Retina (tissue), 1 donor: ENCODE measurements around the gene ZNRF3.
"Not testable (repeated sequence)": the region's sequence is repeated elsewhere in the genome, so short reads cannot be mapped to it uniquely, and the experiment has no call there.

Source experiments
- DNase-seq: peaks from one replicate; pipeline ENCODE4 v3.0.0-alpha.2; 2016

The ZNRF3 gene

DNA sequence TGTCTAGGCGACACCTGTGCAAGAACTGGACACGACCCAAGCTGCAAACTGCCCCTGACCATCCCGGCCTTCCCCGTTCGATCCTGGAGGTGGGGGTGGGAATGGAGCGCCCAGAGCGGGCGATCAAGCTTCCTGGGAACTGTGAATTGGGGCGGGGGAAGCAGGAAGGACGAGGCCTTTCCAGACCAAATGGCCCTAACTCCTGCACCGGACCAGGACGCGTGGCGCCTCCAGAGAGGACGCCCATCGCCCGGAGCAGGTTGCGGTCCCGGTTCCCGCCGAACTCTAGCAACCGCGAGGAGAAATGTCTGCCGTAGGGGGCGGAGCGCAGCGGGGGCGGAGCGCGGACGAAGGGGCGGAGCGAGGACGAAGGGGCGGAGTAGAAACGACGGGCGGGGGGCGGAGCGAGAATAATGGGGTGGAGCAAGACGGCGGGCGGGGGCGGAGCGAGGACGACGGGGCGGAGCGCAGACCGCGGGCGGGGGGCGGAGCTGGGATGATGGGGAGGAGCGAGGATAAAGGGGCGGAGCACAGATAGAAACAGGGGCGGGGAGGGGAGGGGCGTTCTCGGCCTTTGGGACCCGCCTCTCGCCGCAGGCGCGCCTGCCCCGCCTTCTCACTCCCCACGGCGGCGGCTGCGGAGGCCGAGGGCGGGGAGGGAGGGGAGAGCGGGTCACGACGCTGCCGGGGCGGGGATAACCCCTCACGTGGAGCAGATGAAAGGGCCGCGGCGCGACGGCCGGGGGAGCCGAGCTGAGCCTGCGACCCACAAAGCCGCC lies at the start of gene ZNRF3:
Gene ZNRF3 (plus strand): TSS at position 695 of the 779 bp plus-strand sequence. CDS start 195 bp downstream, outside the sequence.
- DNase-seq = peak; percentile 85

GRCh38 chr22:28835630-28836189 lies 47.7 kb upstream of the ZNRF3 start:
- DNase-seq = no peak

- no peak for DNase-seq
Measured at GRCh38 chr22:28837640-28838039, 45.7 kb upstream of the ZNRF3 start.

DNA sequence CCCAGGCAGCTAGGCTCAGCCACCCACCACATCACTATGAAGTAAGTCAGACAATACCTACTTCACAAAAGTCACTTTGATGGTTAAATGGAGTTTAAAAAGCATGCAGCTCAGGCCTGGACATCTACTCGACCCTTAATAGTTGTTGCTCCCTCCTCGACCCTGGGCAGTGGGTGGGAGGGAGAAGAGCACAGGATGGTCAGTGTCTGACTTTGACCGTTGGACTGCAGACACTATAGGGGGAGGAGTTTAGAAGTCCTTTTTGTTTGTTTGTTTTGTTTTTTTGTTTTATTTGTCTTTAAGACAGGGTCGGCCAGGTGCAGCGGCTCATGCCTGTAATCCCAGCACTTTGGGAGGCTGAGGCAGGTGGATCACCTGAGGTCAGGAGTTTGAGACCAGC lies 44.4 kb upstream of the ZNRF3 start:
- DNase-seq = no peak

DNA sequence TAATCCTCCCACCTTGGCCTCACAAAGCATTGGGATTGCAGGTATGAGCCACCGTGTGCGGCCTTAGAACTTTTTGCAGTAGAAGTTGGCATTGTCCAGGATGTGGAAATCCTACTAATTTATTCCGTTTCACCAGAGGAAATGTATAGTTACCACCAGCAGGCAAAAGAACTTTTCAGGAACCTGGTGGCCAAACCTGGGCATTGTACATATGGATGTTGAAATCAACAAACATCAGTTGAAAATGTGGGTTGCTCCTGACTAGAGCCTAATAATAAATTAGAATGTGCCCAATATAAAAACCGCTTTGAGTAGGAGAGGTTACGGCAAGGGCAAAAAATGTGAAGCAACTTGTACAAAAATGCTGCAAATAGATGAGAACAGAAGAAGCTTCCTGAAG lies 42.3 kb upstream of the ZNRF3 start:
- no peak for DNase-seq

DNA sequence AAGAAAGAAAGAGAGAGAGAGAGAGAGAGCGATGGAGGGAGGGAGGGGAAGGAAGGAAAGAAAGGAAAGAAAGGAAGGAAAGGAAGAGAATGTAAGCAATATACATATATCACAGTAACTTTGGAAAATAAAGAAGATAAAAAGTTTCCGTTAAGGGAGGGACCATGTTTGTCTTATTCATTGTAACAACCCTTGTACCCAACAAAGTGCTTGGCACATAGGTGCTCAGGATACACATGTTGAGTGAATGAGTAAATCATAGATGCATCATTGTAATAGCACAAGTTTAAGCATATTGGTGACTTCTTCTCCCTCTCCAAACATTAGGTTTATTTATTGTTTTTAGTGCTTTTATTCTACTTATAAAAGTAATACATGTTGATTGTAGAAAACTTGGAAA lies 39.7 kb upstream of the ZNRF3 start:
- DNase-seq = no peak

DNA sequence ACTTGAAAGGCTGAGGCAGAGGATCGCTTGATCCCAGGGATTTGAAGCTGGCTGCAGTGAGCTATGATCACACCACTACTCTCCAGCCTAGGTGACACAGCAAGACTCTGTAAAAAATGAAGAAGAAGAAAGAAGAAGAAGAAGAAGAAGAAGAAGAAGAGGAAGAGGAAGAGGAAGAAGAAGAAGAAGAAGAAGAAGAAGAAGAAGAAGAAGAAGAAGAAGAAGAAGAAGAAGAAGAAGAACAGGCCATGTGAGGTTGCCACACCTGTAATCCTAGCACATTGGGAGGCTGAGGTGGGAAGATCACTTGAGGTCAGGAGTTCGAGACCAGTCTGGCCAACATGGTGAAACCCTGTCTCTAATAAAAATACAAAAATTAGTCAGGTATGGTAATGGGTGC lies 39.1 kb upstream of the ZNRF3 start:
- not testable (repeated sequence) for DNase-seq

- DNase-seq = no peak
Measured at GRCh38 chr22:28846994-28847393, 36.4 kb upstream of the ZNRF3 start.

- DNase-seq = peak; percentile 70
Measured at GRCh38 chr22:28855355-28856094, 27.8 kb upstream of the ZNRF3 start.

- no peak for DNase-seq
Measured at GRCh38 chr22:28856095-28856455, 27.3 kb upstream of the ZNRF3 start.

GRCh38 chr22:28857288-28857687 lies 26.1 kb upstream of the ZNRF3 start:
- DNase-seq = no peak

DNA sequence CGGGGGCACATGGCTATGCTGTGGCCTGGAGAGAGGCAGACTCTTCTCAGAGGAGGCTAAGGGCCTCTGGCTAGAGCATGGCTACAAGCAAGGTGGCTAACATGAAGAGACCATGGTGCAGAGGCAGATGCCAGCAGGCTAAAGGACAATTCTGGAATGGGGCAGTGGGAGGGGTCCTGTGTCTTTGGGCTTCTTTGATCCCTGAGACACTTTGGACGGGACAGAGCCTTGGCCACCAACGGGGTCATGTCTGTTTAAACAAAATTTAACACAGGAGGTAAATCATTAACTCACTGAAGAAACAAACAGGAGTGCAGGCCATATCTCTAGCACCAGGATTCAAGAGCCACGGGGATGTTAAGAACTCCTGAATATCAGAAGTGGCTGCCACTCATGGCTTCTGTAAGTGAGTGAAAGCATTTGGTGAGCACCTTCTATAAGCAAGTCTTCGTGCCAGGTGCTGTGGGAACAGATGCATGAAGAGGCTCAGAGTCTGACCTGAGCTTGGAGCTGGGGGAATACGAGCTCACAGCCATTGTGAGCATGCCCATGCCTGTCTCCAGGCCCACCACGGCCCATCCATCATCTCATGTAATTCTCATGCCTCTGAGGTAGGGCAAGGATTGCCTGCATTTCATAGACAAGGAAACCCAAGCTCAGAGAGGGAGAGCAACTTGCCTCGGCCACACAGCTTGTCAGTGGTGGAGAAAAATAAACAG lies 18.3 kb upstream of the ZNRF3 start:
- DNase-seq = no peak

DNA sequence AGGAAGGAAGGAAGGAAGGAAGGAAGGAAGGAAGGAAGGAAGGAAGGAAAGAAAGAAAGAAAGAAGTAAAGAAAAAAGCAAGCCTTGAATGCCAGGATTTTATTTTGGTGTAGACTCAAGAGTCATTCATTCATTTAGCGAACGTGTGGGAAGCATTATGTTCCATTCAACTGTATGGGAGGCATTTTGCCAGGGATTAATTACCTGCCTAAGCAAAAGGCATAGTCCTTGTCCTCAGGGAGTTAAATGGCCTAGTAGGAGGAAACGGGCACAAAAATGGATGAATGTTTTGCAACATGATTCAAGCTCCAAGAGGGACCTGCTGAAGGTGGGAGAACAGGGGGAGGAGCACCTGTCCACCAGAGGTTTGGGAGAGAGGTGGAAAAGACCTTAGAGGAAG lies 16.2 kb upstream of the ZNRF3 start:
- DNase-seq = no peak

DNA sequence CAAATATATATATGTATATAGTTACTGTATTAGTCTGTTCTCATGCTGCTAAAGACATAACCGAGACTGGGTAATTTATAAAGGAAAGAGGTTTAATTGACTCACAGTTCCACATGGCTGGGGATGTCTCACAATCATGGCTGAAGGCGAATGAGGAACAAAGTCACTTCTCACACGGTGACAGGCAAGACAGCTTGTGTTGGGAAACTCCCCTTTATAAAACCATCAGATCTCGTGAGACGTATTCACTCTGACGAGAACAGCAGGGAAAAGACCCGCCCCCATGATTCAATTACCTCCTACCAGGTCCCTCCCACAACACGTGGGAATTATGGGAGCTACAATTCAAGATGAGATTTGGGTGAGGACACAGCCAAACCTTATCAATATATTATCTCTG lies 15.0 kb upstream of the ZNRF3 start:
- DNase-seq = not testable (repeated sequence)

DNA sequence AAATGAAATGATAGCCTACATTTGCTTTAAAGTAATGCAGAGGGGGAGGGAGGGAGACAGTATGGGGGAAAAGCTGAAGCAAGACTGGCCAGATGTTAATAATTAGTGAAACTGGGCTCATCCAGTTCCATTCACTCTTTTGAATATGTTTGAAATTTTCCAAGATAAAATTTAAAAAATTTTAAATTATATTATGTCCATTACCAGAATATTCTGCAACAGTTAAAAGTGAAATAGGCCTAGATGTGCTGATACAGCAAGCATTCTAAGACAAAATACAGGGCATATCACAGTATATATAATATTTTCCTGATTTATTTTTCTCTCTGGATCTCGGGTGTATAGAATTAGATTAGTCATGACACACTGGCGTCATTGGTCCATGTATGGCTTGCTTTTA lies 13.6 kb upstream of the ZNRF3 start:
- DNase-seq = no peak

- no peak for DNase-seq
Measured at GRCh38 chr22:28873183-28873963, 10.0 kb upstream of the ZNRF3 start.

- DNase-seq = no peak
Measured at GRCh38 chr22:28874061-28874460, 9.3 kb upstream of the ZNRF3 start.

DNA sequence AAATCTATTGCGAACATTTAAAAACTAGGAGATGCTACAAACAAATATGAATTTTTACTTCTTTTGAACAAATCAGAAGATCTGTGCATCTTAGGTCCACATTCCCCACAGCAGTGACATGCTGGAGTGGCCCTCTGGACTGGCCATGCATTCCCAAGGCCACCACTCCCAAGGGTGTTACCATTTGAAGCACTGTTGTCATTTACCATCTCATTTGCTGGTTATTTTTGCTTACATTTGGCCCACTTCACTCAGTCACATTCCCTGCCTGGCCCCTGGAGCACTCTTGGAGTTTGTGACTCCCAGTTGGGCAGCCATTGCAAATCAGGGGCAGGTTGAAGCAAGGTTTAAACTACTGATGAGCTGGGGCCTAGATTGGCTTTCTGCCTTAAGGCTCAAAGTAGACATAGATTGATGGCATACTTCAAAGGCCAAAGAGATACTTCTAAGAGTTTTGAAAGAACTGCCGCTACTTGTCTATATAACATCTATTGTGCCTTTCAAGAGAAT lies 8.5 kb upstream of the ZNRF3 start:
- DNase-seq = no peak

GRCh38 chr22:28882545-28882877 lies 861 bp upstream of the ZNRF3 start:
- DNase-seq = no peak

DNA sequence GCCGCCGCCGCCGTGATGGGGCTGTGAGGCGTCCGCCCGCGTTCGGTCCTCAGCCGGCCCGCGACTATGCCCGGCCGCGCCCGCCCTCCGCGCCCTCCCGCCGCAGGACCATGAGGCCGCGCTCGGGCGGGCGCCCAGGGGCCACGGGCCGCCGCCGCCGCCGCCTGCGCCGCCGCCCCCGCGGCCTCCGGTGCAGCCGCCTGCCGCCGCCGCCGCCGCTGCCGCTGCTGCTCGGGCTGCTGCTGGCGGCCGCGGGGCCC lies 215 bp downstream of the ZNRF3 start:
- no peak for DNase-seq

- DNase-seq = peak; percentile 47
Measured at GRCh38 chr22:28883917-28884746, 760 bp downstream of the ZNRF3 start.
